HG03066 (cell line): ENCODE data around the gene ERGIC1.
"Not testable (repeated sequence)": the region's sequence is repeated elsewhere in the genome, so short reads cannot be mapped to it uniquely, and the experiment has no call there.

ENCODE experiments used
- ATAC-seq: cut with Tn5 transposase; IDR thresholded peaks from one replicate; pipeline ENCODE4 v1.9.1; 2021; ENCODE audit warnings: low read depth; ENCODE audit not compliant: unreplicated experiment

The ERGIC1 gene

DNA sequence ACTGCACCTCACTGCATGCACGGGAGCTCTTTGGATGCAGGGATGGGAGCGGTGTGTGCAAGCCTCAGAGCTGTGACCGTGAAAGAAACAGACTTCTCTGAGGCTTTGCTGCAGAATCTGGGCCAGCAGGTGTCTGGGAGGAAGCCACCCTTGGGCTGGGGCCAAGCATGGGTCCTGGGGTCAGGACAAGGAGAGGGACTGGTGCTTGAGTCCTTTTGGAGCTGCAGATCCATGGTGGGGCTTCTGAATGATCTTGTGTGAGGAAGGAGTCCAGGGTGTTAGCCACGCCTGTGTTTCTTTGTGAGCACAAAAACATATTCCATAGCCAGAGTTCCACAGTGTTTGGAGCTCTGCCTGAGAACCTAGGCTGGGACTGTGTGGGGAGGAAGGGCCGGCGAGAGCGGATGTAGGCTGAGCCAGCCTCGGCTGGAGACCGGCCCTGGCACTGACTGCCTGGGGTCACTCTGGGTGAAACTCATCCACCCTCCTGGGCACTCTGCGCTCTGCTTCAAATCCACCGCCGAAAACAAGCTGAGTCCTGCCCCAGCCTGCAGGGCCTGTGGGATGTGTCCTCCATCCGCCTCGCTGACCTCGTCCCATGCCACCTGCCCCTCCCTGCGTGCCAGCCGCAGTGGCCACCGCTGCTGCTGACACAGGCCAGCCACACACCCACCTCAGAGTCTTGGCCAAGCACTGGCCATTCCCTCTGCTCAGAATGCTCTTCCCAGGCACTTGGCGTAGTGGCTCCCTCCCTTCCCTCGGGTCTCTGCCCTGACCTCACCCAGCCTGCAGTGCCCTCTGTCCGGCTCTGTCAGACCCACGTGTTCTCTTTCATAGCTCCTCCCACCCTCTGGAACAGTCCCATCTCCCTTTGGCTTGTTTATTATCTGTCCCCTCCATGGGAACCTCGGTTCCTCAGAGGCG, 26.7 kb downstream of the ERGIC1 start:
- ATAC-seq: no peak

DNA sequence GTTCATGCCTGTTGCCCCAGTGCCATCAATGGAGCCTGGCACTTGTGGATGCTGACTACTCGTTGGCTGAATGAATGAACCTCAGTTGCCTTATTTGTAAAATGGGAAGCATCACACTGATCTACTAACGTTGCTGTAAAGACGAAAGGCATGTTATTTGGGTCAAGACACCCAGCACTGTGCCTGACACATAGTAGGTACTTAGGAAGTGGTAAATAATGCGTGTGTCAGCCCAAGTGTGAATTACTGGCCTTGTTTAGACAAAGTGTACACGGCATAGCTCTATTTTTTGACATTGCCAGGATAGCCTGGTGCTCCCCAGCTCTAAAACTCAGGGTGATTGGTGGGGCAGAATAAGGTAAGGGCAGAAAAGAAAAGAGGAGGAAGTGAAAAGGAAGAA, 27.4 kb downstream of the ERGIC1 start:
- ATAC-seq: no peak

DNA sequence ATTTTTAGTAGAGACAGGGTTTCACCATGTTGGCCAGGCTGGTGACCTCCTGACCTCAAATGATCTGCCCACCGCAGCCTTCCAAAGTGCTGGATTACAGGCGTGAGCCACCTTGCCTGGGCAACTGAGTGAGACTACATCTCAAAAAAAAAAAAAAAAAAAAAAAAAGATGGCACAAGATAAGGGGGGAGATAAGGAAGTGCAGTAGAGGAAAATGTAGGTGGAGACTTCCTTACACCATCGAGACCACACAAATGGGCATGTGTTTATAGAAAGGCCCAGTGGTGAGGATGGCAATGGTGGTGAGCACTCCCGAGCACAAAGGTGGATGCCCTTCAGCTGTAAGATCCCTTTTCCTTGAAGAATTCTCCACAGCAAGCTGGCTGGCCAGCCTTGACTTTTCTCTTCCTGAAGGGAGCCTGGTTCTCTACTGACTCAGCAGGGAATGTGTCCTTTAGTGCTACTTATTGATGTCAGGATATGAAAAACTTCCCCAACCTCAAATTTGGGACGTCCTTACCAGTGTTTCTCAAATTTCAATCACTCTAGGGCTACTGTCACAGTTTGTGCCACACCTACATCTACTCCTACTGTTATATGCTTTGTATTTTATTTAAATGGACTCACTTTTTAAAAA, 28.2 kb downstream of the ERGIC1 start:
- no peak for ATAC-seq

- ATAC-seq: not testable (repeated sequence)
These were observed 30.1 kb downstream of the ERGIC1 start for GRCh38 chr5:172864171-172864570.

GRCh38 chr5:172864747-172865146, 30.7 kb downstream of the ERGIC1 start:
- ATAC-seq: no peak

GRCh38 chr5:172866378-172866777, 32.3 kb downstream of the ERGIC1 start:
- ATAC-seq: no peak

GRCh38 chr5:172866802-172867748, 33.0 kb downstream of the ERGIC1 start:
- no peak for ATAC-seq

GRCh38 chr5:172867761-172868435, 33.8 kb downstream of the ERGIC1 start:
- no peak for ATAC-seq

- ATAC-seq: no peak
These were observed 34.4 kb downstream of the ERGIC1 start for GRCh38 chr5:172868436-172868923.

- no peak for ATAC-seq
These were observed 35.0 kb downstream of the ERGIC1 start for GRCh38 chr5:172868924-172869591.

GRCh38 chr5:172869691-172870090, 35.6 kb downstream of the ERGIC1 start:
- ATAC-seq: no peak

DNA sequence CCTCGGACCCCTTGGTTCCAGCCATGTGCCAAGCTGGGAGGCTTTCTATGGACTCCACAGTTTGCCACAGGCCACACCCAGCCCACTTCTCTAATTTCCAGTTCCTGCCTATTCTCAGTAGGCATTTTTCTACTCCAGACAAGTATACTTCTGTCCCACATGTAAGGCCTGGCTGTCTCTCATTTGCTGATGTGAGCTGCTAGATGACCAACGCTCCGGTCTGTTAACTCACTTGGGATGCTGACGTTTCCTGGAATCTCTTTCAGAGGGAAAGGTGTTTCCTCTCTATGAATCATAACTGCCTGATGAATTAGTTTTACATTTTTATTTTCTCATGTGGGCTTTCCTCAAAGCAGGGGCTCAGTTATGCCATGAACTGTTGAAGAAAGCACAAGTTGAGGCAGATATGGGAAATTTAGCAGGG, 36.3 kb downstream of the ERGIC1 start:
- no peak for ATAC-seq

- ATAC-seq: no peak
These were observed 36.8 kb downstream of the ERGIC1 start for GRCh38 chr5:172870715-172871461.

GRCh38 chr5:172871536-172871935, 37.5 kb downstream of the ERGIC1 start:
- ATAC-seq: no peak

- no peak for ATAC-seq
These were observed 37.9 kb downstream of the ERGIC1 start for GRCh38 chr5:172871982-172872381.

DNA sequence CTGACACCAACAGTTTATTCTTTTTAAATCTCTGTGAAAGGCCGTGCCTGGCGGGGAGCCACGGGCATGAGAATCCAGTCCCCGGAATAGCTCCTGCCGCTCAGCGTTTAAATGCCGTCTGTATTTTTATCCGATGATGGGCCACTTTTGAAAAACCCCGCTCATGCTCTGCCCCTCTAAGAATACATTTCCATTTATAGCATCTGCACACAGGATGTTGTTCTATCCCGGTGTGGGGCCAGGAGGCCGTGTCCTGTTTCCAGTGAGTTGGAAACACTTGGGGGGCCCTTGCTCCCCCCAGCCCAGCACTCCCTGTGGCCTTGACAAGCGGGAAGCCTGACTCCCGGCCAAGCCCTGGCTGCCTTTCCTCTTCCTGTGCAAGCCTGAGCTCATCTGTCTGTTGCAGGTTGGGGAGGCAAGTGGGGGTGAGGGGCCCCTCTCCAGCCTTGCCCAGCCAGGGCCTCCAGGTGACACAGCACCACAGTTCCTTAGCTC, 39.0 kb downstream of the ERGIC1 start:
- ATAC-seq: no peak

GRCh38 chr5:172873513-172873912, 39.5 kb downstream of the ERGIC1 start:
- no peak for ATAC-seq

DNA sequence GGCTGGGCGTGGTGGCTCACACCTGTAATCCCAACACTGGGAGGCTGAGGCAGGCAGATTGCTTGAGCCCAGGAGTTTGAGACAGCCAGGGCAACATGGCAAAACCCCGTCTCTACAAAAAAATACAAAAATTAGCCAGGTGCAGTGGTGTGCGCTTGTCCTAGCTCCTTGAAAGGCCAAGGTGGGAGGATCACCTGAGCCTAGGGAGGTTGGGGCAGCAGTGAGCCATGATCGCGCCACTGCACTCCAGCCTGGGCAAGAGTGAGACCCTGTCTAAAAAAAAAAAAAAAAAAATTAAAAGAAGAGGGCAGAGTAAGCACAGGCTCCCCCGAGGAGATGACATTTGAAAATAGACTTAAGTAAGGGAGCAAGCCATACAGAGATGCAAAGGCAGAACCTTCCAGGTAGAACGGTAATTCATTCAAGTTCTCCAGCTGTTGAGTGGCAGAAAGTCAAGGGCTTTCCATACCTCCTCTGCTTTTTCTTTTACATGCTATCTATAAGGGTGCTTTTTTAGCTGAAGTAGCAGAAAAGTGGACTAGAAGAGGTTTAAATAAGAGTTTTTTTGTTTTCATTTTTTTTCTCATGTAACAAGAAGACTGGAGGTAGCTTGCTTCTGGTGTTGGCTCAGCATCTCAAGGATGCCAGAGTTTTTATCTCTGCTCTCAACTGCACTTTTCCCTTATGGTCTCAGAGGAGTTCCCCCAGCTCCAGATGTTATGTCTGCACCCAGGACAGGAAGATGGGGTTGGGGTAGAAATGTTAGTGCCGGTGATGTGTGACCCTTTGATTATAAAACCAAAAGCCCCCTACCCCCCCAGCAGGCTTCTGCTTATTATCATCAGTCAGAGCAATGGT, 40.8 kb downstream of the ERGIC1 start:
- ATAC-seq: no peak
